Lower leg skin (tissue), 4 donors: Measurements from ENCODE around the gene RAB5IF. TPM values are rescaled to one million over a fixed set of nuclear protein-coding genes. Genes with fewer than 3 reads are reported as not detected.

Experiments
- total RNA-seq, 4 donors: library from RNA; depleted of rRNA; stranded (reverse); fragments of >200 nt; gene quantifications; one replicate each; pipeline ENCODE4 v1.1.0, GENCODE V29; 2016

RAB5IF gene
- total RNA-seq, 4 donors from 2014 or later: 57.3 to 75.5 (median 61.3) TPM

Other genes starting within 250 kb of the RAB5IF start
- gene MYL9, start 64.3 kb upstream of the RAB5IF start, total RNA-seq: 10 to 100 TPM; 14.9 to 69.9 (median 36.3) TPM
- gene TGIF2, start 32.2 kb upstream of the RAB5IF start, total RNA-seq: 10 to 100 TPM in 2 of 4 donors, 1 to 10 TPM in 2; 6.5 to 10.5 (median 9.5) TPM
- gene SLA2, start 40.4 kb downstream of the RAB5IF start, total RNA-seq: under 1 TPM in 3 of 4 donors, not detected in 1; 0.23 to 0.52 (median 0.52) TPM
- 10 to 100 TPM; 16.6 to 21.8 (median 19.8) TPM for gene NDRG3, start 140.3 kb downstream of the RAB5IF start, total RNA-seq
- gene DSN1, start 168.0 kb downstream of the RAB5IF start, total RNA-seq: 10 to 100 TPM in 1 of 4 donors, 1 to 10 TPM in 3; 7.9 to 11.6 (median 9.0) TPM